Measurements from ENCODE around the gene GAD2. TPM values are rescaled to one million over a fixed set of nuclear protein-coding genes. Genes with fewer than 3 reads are reported as not detected.

The GAD2 gene
- total RNA-seq, result not detected

DNA sequence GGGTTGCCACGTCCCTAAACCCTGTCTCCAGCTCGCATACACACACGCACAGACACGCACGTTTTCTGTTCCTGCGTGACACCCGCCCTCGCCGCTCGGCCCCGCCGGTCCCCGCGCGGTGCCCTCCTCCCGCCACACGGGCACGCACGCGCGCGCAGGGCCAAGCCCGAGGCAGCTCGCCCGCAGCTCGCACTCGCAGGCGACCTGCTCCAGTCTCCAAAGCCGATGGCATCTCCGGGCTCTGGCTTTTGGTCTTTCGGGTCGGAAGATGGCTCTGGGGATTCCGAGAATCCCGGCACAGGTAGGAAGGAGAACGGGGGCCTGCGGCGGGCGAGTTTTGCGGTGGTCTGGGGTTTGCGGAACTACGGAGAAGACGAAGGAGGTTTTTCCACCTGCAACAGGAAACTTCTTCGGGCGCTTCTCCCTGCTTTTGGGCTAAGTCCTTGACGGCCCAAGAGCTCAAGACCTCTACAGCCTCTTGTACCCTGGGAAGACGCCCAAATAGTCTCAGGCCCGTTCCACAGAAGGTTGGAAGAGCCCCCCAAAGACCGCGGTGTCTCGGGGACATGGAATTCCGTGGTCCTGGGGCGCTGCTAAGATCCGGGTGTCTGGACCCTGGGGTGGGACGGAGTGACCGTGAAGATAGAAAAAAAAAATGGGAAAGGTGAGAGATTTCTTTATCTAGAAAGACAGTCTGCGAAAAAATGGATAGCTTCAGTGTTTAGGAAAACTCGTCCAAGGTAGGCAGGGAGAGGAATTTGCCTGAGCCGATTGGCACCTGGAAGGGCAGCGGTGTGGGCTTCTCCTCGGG lies at the start of gene GAD2:
GAD2 (plus strand) TSS at position 190 of the 811 bp plus-strand sequence; CDS start at position 226, 36 bp downstream.
- DNase-seq (no peak), ATAC-seq (no peak)
- peaks cover 91% of the 10 kb centered on the region for H3K27me3 Mint-ChIP-seq (ENCODE audit: low read depth)
- H3K36me3 Mint-ChIP-seq (ENCODE audit: low read depth), result peaks cover 6% of the 10 kb centered on the region
- peak within 1 kb of the TSS; percentile 43 for H3K27ac Mint-ChIP-seq
- ChIA-PET CTCF (no interaction called here), POLR2A (no interaction called here)
- H3K4me1 Mint-ChIP-seq (ENCODE audit: low read depth), result peaks cover 35% of the 10 kb centered on the region
- H3K9me3 Mint-ChIP-seq (ENCODE audit: insufficient read depth), result no peaks in the 10 kb centered on the region
- H3K4me3 Mint-ChIP-seq, result peak within 1 kb of the TSS; percentile 32

- Mint-ChIP-seq H3K27me3 (ENCODE audit: low read depth) (peaks cover 7% of the 10 kb centered on the region), H3K36me3 (ENCODE audit: low read depth) (no peaks in the 10 kb centered on the region), H3K4me3 (no peak overlapping the region), H3K9me3 (ENCODE audit: insufficient read depth) (no peaks in the 10 kb centered on the region), H3K4me1 (ENCODE audit: low read depth) (no peaks in the 10 kb centered on the region), H3K27ac (no peak overlapping the region)
- ATAC-seq (no peak), DNase-seq (no peak)
- POLR2A ChIA-PET, result no interaction called here
- CTCF ChIA-PET, result no interaction called here
Observed at GRCh38 chr10:26169466-26169865, 47.1 kb upstream of the GAD2 start.

GRCh38 chr10:26172131-26172530 lies 44.4 kb upstream of the GAD2 start:
- Mint-ChIP-seq H3K9me3 (ENCODE audit: insufficient read depth) (no peaks in the 10 kb centered on the region), H3K4me1 (ENCODE audit: low read depth) (no peaks in the 10 kb centered on the region), H3K36me3 (ENCODE audit: low read depth) (no peaks in the 10 kb centered on the region), H3K27ac (no peak overlapping the region), H3K27me3 (ENCODE audit: low read depth) (peaks cover 7% of the 10 kb centered on the region), H3K4me3 (no peak overlapping the region)
- DNase-seq, result no peak
- POLR2A ChIA-PET, result no interaction called here
- ATAC-seq, result no peak
- CTCF ChIA-PET, result no interaction called here

DNA sequence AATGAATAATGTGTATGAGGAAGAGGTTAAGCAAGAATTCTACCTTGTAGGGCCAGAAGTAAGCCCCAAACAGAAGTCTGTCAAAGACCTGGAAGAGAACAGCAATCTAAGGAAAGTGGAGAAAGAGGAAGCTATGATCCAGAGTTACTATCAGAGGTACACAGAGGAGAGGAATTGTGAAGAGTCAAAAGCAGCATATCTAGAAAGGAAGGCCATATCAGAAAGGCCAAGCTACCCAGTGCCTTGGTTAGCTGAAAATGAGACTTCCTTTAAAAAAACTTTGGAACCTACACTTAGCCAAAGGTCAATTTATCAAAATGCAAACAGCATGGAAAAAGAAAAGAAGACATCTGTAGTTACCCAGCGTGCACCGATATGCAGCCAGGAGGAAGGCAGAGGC lies 42.7 kb upstream of the GAD2 start:
- no peak overlapping the region for H3K27ac Mint-ChIP-seq
- H3K27me3 Mint-ChIP-seq (ENCODE audit: low read depth), result peaks cover 7% of the 10 kb centered on the region
- no peaks in the 10 kb centered on the region for H3K9me3 Mint-ChIP-seq (ENCODE audit: insufficient read depth)
- POLR2A ChIA-PET, result no interaction called here
- no peak overlapping the region for H3K4me3 Mint-ChIP-seq
- ATAC-seq (no peak), DNase-seq (no peak)
- H3K36me3 Mint-ChIP-seq (ENCODE audit: low read depth), result no peaks in the 10 kb centered on the region
- H3K4me1 Mint-ChIP-seq (ENCODE audit: low read depth), result no peaks in the 10 kb centered on the region
- CTCF ChIA-PET, result no interaction called here

DNA sequence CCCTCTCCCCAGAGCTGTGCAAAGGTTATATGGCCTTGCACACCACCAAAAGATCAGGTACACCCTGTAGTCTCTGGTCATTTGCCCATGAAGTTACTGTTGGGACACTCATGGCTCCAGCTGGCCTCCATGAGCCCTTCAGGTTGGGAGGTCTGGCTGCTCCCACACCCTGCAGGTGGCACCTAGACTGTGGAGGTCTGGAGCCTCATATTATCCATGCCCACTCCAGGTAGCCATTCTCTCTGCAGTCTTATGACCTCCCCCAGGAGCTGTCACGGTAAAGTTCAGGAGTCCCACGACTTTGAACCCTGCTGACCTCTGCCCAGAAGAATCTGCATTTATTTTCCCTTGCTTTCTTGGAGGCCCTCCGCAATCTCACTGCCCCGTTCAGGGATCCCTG lies 39.2 kb upstream of the GAD2 start:
- no peak for DNase-seq
- Mint-ChIP-seq H3K27ac (no peak overlapping the region), H3K4me3 (no peak overlapping the region), H3K4me1 (ENCODE audit: low read depth) (no peaks in the 10 kb centered on the region), H3K27me3 (ENCODE audit: low read depth) (peaks cover 4% of the 10 kb centered on the region), H3K9me3 (ENCODE audit: insufficient read depth) (no peaks in the 10 kb centered on the region), H3K36me3 (ENCODE audit: low read depth) (no peaks in the 10 kb centered on the region)
- CTCF ChIA-PET, result no interaction called here
- POLR2A ChIA-PET, result no interaction called here
- no peak for ATAC-seq

GRCh38 chr10:26194275-26194674 lies 22.3 kb upstream of the GAD2 start:
- no peak overlapping the region for H3K4me3 Mint-ChIP-seq
- CTCF ChIA-PET, result no interaction called here
- H3K27me3 Mint-ChIP-seq (ENCODE audit: low read depth), result peaks cover 4% of the 10 kb centered on the region
- DNase-seq (no peak), ATAC-seq (no peak)
- POLR2A ChIA-PET, result no interaction called here
- H3K9me3 Mint-ChIP-seq (ENCODE audit: insufficient read depth), result no peaks in the 10 kb centered on the region
- peaks cover 5% of the 10 kb centered on the region for H3K4me1 Mint-ChIP-seq (ENCODE audit: low read depth)
- H3K36me3 Mint-ChIP-seq (ENCODE audit: low read depth), result no peaks in the 10 kb centered on the region
- H3K27ac Mint-ChIP-seq, result no peak overlapping the region

- POLR2A ChIA-PET, result no interaction called here
- Mint-ChIP-seq H3K9me3 (ENCODE audit: insufficient read depth) (no peaks in the 10 kb centered on the region), H3K27ac (no peak overlapping the region), H3K36me3 (ENCODE audit: low read depth) (no peaks in the 10 kb centered on the region), H3K4me1 (ENCODE audit: low read depth) (peaks cover 5% of the 10 kb centered on the region), H3K27me3 (ENCODE audit: low read depth) (peaks cover 3% of the 10 kb centered on the region), H3K4me3 (no peak overlapping the region)
- CTCF ChIA-PET, result no interaction called here
- no peak for ATAC-seq
- no peak for DNase-seq
Observed at GRCh38 chr10:26197248-26197647, 19.3 kb upstream of the GAD2 start.

DNA sequence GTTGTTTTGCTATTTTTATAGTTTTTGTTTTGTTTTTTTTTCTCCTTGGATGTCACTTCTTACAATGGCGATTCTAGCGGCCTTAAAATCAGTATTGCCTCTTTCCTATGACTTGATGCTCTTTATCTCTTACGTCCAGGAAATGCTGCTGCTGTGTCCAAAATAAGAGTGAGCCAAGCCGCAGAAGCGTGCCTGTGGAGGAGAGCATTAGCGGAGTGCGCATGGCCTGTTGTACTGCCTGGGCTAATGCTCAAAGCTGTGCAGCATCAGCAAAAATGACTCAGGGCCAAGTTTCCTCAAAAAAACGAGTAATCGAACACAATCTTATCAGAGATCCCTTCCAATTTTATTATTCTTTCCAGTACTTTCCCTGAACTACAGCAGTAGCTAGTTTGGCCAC lies 18.5 kb upstream of the GAD2 start:
- H3K27ac Mint-ChIP-seq, result no peak overlapping the region
- H3K9me3 Mint-ChIP-seq (ENCODE audit: insufficient read depth), result no peaks in the 10 kb centered on the region
- H3K27me3 Mint-ChIP-seq (ENCODE audit: low read depth), result peaks cover 5% of the 10 kb centered on the region
- ATAC-seq (no peak), DNase-seq (no peak)
- peaks cover 5% of the 10 kb centered on the region for H3K4me1 Mint-ChIP-seq (ENCODE audit: low read depth)
- ChIA-PET POLR2A (no interaction called here), CTCF (no interaction called here)
- H3K36me3 Mint-ChIP-seq (ENCODE audit: low read depth), result no peaks in the 10 kb centered on the region
- H3K4me3 Mint-ChIP-seq, result no peak overlapping the region

DNA sequence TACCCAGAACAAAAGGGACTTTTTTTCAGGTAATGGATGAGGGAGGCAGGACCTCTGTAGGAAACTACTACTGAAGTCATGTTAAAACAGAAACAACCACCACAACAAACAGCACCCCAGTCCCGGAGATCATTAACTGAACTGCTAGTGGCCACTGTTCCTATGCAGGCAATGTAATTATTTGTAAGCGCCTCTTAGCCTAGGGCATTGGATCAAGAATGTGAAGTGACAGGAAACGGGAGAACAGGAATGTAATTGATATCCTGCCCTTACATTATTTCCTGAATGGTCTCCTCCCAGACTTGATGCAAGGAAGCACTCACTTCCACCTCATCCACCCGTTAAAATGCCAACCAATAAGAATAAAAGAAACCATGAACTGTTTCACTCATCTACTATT lies 16.7 kb upstream of the GAD2 start:
- ATAC-seq (no peak), DNase-seq (no peak)
- no peaks in the 10 kb centered on the region for H3K36me3 Mint-ChIP-seq (ENCODE audit: low read depth)
- H3K4me1 Mint-ChIP-seq (ENCODE audit: low read depth), result peaks cover 5% of the 10 kb centered on the region
- H3K4me3 Mint-ChIP-seq, result no peak overlapping the region
- POLR2A ChIA-PET, result no interaction called here
- no peaks in the 10 kb centered on the region for H3K9me3 Mint-ChIP-seq (ENCODE audit: insufficient read depth)
- H3K27ac Mint-ChIP-seq, result no peak overlapping the region
- H3K27me3 Mint-ChIP-seq (ENCODE audit: low read depth), result peaks cover 16% of the 10 kb centered on the region
- CTCF ChIA-PET, result no interaction called here

DNA sequence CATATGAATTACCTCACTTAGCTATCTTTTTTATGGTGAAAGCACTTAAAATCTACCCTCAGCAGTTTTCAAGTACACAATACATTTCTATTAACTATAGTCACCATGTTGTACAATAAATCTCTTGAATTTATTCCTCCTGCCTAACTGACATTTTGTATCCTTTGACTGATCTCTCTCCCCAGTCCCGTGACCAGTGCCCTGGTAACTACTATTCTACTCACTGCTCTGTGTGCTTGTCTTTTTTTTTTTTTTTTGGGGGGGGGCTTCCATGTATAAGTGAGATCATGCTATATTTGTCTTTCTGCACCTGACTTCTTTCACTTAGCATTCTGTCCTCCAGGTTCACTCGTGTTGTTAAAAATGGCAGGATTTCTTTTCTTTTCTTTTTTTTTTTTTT lies 11.4 kb upstream of the GAD2 start:
- DNase-seq (no peak), ATAC-seq (no peak)
- no peaks in the 10 kb centered on the region for H3K4me1 Mint-ChIP-seq (ENCODE audit: low read depth)
- H3K36me3 Mint-ChIP-seq (ENCODE audit: low read depth), result no peaks in the 10 kb centered on the region
- no peak overlapping the region for H3K27ac Mint-ChIP-seq
- no peak overlapping the region for H3K4me3 Mint-ChIP-seq
- H3K9me3 Mint-ChIP-seq (ENCODE audit: insufficient read depth), result no peaks in the 10 kb centered on the region
- H3K27me3 Mint-ChIP-seq (ENCODE audit: low read depth), result peaks cover 16% of the 10 kb centered on the region
- POLR2A ChIA-PET, result no interaction called here
- CTCF ChIA-PET, result no interaction called here

- DNase-seq, result no peak
- ChIA-PET CTCF (no interaction called here), POLR2A (no interaction called here)
- Mint-ChIP-seq H3K27ac (no peak overlapping the region), H3K4me3 (no peak overlapping the region), H3K4me1 (ENCODE audit: low read depth) (peaks cover 23% of the 10 kb centered on the region), H3K36me3 (ENCODE audit: low read depth) (peaks cover 5% of the 10 kb centered on the region), H3K27me3 (ENCODE audit: low read depth) (peaks cover 53% of the 10 kb centered on the region), H3K9me3 (ENCODE audit: insufficient read depth) (no peaks in the 10 kb centered on the region)
- no peak for ATAC-seq
Observed at GRCh38 chr10:26211781-26212444, 4.7 kb upstream of the GAD2 start.

DNA sequence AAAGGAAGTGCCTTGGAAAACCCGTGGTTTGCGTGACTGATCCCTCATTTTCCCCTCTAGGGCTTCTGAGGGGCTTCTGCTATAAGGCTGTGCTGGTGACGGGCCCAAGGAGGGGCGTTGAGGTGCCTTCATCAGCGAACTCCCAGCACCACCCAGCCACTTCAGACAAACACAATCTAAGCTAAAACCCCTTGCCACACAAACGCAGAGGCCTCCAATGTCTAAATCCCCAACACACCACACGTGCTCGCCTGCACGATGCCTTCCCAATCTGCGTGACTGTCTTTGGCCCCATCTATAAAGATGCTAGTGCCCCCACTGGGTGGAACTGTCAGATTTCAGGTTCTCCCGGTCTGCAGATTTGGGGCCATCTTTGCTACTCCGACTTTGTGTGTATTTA lies 4.1 kb upstream of the GAD2 start:
- Mint-ChIP-seq H3K4me3 (no peak overlapping the region), H3K27ac (no peak overlapping the region), H3K36me3 (ENCODE audit: low read depth) (peaks cover 6% of the 10 kb centered on the region), H3K27me3 (ENCODE audit: low read depth) (peaks cover 59% of the 10 kb centered on the region), H3K9me3 (ENCODE audit: insufficient read depth) (no peaks in the 10 kb centered on the region), H3K4me1 (ENCODE audit: low read depth) (peaks cover 27% of the 10 kb centered on the region)
- ChIA-PET CTCF (no interaction called here), POLR2A (no interaction called here)
- DNase-seq (no peak), ATAC-seq (no peak)

Data from activated CD8-positive, alpha-beta T cell treated with anti-CD3 and anti-CD28 coated beads, Interleukin-2, amount 10 ng/mL, durations not matched to agents 7 days and 5 days (primary cell).